H1 (cell line): ENCODE results near the gene RCSD1. TPM values are rescaled to one million over a fixed set of nuclear protein-coding genes. Genes with fewer than 3 reads are reported as not detected.

Experiments used
- CTCF ChIA-PET: fragments of 300-600 bp; sonication (Branson Sonifier 250); formaldehyde crosslinking; loops from one replicate; lab custom pipeline; 2021; ENCODE audit not compliant: partially characterized antibody; lab: Charles Lee
- POLR2A ChIA-PET: fragments of 300-600 bp; sonication (Branson Sonifier 250); formaldehyde crosslinking; loops from one replicate; lab custom pipeline; 2021; ENCODE audit warnings: inconsistent platforms; ENCODE audit not compliant: partially characterized antibody; lab: Charles Lee
- DNase-seq, 2 experiments: peaks; one replicate each; pipeline versions ENCODE4 v3.0.0 to v3.0.0-alpha.2; 2010 to 2022; ENCODE audit warnings: low spot score in 2 of 2, low read depth in 1 of 2, mixed read lengths in 1 of 2
- FAIRE-seq: peaks from 2 replicates; lab custom pipeline; 2011; peaks lifted over from hg19 to GRCh38; lab: Jason Lieb, UNC
- H2AFZ ChIP-seq: 2 replicates; pipeline ENCODE4 v1.8.1; 2012; ENCODE audit warnings: low read length, inconsistent platforms
- H2AK5ac ChIP-seq: 2 replicates; pipeline ENCODE4 v1.6.1; 2013; ENCODE audit warnings: low read depth, low read length
- H2BK120ac ChIP-seq: replicated peaks from 2 replicates; pipeline ENCODE3; 2013; ENCODE audit warnings: low read depth, low read length, inconsistent platforms
- H2BK12ac ChIP-seq: 2 replicates; pipeline ENCODE4 v1.6.1; 2013; ENCODE audit warnings: low read depth, low read length
- H2BK15ac ChIP-seq: 2 replicates; pipeline ENCODE4 v1.6.1; 2013; ENCODE audit warnings: low read length
- H2BK20ac ChIP-seq: 2 replicates; pipeline ENCODE4 v1.6.1; 2013; ENCODE audit warnings: low read length
- H2BK5ac ChIP-seq: 2 replicates; pipeline ENCODE4 v1.6.1; 2013; ENCODE audit warnings: low read depth, low read length
- H3K14ac ChIP-seq: 2 replicates; pipeline ENCODE4 v1.6.1; 2013; ENCODE audit warnings: inconsistent platforms; ENCODE audit not compliant: insufficient read length
- H3K18ac ChIP-seq: 2 replicates; pipeline ENCODE4 v1.6.1; 2013; ENCODE audit warnings: low read length; ENCODE audit errors: extremely low read depth
- H3K23ac ChIP-seq: 2 replicates; pipeline ENCODE4 v1.6.1; 2013; ENCODE audit warnings: inconsistent platforms; ENCODE audit not compliant: insufficient read length
- H3K23me2 ChIP-seq: 2 replicates; pipeline ENCODE4 v1.6.1; 2013; ENCODE audit warnings: low read depth, low read length
- H3K27ac ChIP-seq: 2 replicates; pipeline ENCODE4 v1.6.1; 2011; ENCODE audit warnings: low read depth, low read length, inconsistent platforms
- H3K27me3 ChIP-seq, 4 experiments: replicated peaks in 1 of 4; 1 replicate in 1 of 4; 2 replicates in 3 of 4; pipeline versions ENCODE4 v1.6.1 to v1.8.1; 2011 to 2013; ENCODE audit warnings: low read length in 3 of 4, mild to moderate bottlenecking in 3 of 4, inconsistent platforms in 2 of 4, mixed read lengths in 2 of 4, moderate library complexity in 1 of 4; ENCODE audit not compliant: control insufficient read depth in 3 of 4, insufficient read depth in 3 of 4; ENCODE audit errors: extremely low read depth in 1 of 4
- H3K36me3 ChIP-seq, 4 experiments: 2 replicates each; pipeline versions ENCODE4 v1.6.1 to v1.8.1; 2011 to 2013; ENCODE audit warnings: mild to moderate bottlenecking in 4 of 4, low read length in 3 of 4, moderate library complexity in 2 of 4, control low read depth in 1 of 4, inconsistent platforms in 1 of 4; ENCODE audit not compliant: insufficient read depth in 4 of 4, control insufficient read depth in 2 of 4
- H3K4ac ChIP-seq: replicated peaks from 2 replicates; pipeline ENCODE3; 2013; ENCODE audit warnings: low read length, low read depth, mixed read lengths, inconsistent platforms; ENCODE audit not compliant: insufficient read length
- H3K4me1 ChIP-seq, 4 experiments: replicated peaks in 1 of 4; 1 replicate in 1 of 4; 2 replicates in 3 of 4; pipeline versions ENCODE4 v1.6.1 to v1.8.1; 2011 to 2013; ENCODE audit warnings: low read length in 3 of 4, inconsistent platforms in 2 of 4, mixed read lengths in 1 of 4; ENCODE audit not compliant: insufficient read depth in 4 of 4, control insufficient read depth in 3 of 4
- H3K4me2 ChIP-seq, 2 experiments: 2 replicates each; pipeline versions ENCODE4 v1.6.1 to v1.8.1; 2011 to 2013; ENCODE audit warnings: low read depth in 2 of 2, low read length in 2 of 2, control low read depth in 1 of 2, inconsistent platforms in 1 of 2, mild to moderate bottlenecking in 1 of 2; ENCODE audit not compliant: insufficient read depth in 1 of 2
- H3K4me3 ChIP-seq, 4 experiments: fragments of 200-600, 300-600 bp in 1 of 4; sonication (generic), shearing (Covaris generic), sonication (Bioruptor Twin) in 1 of 4; 2 replicates each; pipeline versions ENCODE4 v1.5.1 to v1.8.1; 2011 to 2016; ENCODE audit warnings: low read length in 4 of 4, low read depth in 3 of 4, control low read depth in 2 of 4, inconsistent platforms in 2 of 4, mild to moderate bottlenecking in 2 of 4, mixed read lengths in 1 of 4, moderate library complexity in 1 of 4; ENCODE audit not compliant: insufficient read depth in 2 of 4; ENCODE audit errors: extremely low read depth in 1 of 4
- H3K56ac ChIP-seq: replicated peaks from 2 replicates; pipeline ENCODE3; 2013; ENCODE audit warnings: low read depth, mild to moderate bottlenecking, mixed read lengths, low read length, inconsistent platforms; ENCODE audit not compliant: insufficient read length
- H3K79me1 ChIP-seq: 2 replicates; pipeline ENCODE4 v1.6.1; 2013; ENCODE audit warnings: low read depth, low read length, control low read depth
- H3K79me2 ChIP-seq, 2 experiments: 2 replicates each; pipeline versions ENCODE4 v1.6.1 to v1.8.1; 2012 to 2013; ENCODE audit warnings: low read length in 2 of 2, mild to moderate bottlenecking in 2 of 2, inconsistent platforms in 1 of 2; ENCODE audit not compliant: insufficient read depth in 2 of 2, control insufficient read depth in 1 of 2
- H3K9ac ChIP-seq, 4 experiments: replicated peaks in 1 of 4; 1 replicate in 1 of 4; 2 replicates in 3 of 4; pipeline versions ENCODE4 v1.6.1 to v1.8.1; 2011 to 2013; ENCODE audit warnings: low read depth in 3 of 4, low read length in 3 of 4, control low read depth in 2 of 4, mild to moderate bottlenecking in 2 of 4, moderate library complexity in 2 of 4, inconsistent platforms in 1 of 4; ENCODE audit errors: extremely low read depth in 1 of 4
- H3K9me3 ChIP-seq, 2 experiments: 2 replicates each; pipeline versions ENCODE4 v1.6.1 to v1.8.1; 2012 to 2013; ENCODE audit warnings: mild to moderate bottlenecking in 2 of 2, moderate library complexity in 2 of 2, control low read depth in 1 of 2, inconsistent platforms in 1 of 2, low read depth in 1 of 2, low read length in 1 of 2, mixed read lengths in 1 of 2; ENCODE audit not compliant: insufficient read depth in 2 of 2
- H4K20me1 ChIP-seq, 2 experiments: replicated peaks in 1 of 2; 2 replicates each; pipeline versions ENCODE3 to v1.8.1; 2011 to 2013; ENCODE audit warnings: inconsistent platforms in 2 of 2, low read length in 2 of 2, mild to moderate bottlenecking in 1 of 2; ENCODE audit not compliant: insufficient read depth in 2 of 2, control insufficient read depth in 1 of 2
- H4K5ac ChIP-seq: 2 replicates; pipeline ENCODE4 v1.6.1; 2013; ENCODE audit warnings: low read length, low read depth, mixed read lengths, inconsistent platforms; ENCODE audit not compliant: insufficient read length
- H4K8ac ChIP-seq: 2 replicates; pipeline ENCODE4 v1.8.0; 2013; ENCODE audit warnings: mild to moderate bottlenecking, moderate library complexity, low read length, inconsistent platforms; ENCODE audit not compliant: insufficient read depth; ENCODE audit errors: extremely low read depth
- H4K91ac ChIP-seq: replicated peaks from 2 replicates; pipeline ENCODE3; 2013; ENCODE audit warnings: low read length, mixed read lengths, inconsistent platforms; ENCODE audit not compliant: insufficient read length
- ASH2L ChIP-seq: fragments of 200-600, 300-600 bp; sonication (generic); IDR thresholded peaks from one replicate; pipeline ENCODE4 v1.7.1; 2017; ENCODE audit warnings: low read length
- BACH1 ChIP-seq: IDR thresholded peaks from 2 replicates; pipeline ENCODE4 v1.6.1; 2012; ENCODE audit warnings: low read length, improper control_type of control experiment
- CBX8 ChIP-seq: fragments of 300-800, 300-1000 bp; sonication (generic); IDR thresholded peaks from 2 replicates; pipeline ENCODE4 v1.7.1; 2016; ENCODE audit warnings: low read depth, low read length, borderline replicate concordance
- CHD2 ChIP-seq: IDR thresholded peaks from 2 replicates; pipeline ENCODE4 v1.6.1; 2012; ENCODE audit warnings: low read length, improper control_type of control experiment
- HDAC6 ChIP-seq: IDR thresholded peaks from one replicate; pipeline ENCODE4 v1.7.1; 2012; ENCODE audit warnings: low read depth, mild to moderate bottlenecking, inconsistent platforms, low read length, moderate library complexity
- JUND ChIP-seq: IDR thresholded peaks from 2 replicates; pipeline ENCODE4 v1.6.1; 2011; ENCODE audit warnings: mild to moderate bottlenecking, improper control_type of control experiment, low read length
- KDM4A ChIP-seq: IDR thresholded peaks from one replicate; pipeline ENCODE4 v1.7.1; 2012; ENCODE audit warnings: low read depth, mild to moderate bottlenecking, moderate library complexity, low read length, inconsistent platforms; ENCODE audit not compliant: severe bottlenecking
- NANOG ChIP-seq: IDR thresholded peaks from 2 replicates; pipeline ENCODE4 v1.6.1; 2011; ENCODE audit warnings: low read length, low read depth, mild to moderate bottlenecking, inconsistent platforms; ENCODE audit not compliant: insufficient read depth, poor library complexity, severe bottlenecking
- PHF8 ChIP-seq: fragments of 200-600 bp; sonication (generic); conservative IDR thresholded peaks from 2 replicates; pipeline ENCODE4 v1.7.1; 2012; ENCODE audit warnings: low read depth, mild to moderate bottlenecking, inconsistent platforms, low read length, moderate library complexity
- POLR2A ChIP-seq, 2 experiments: IDR thresholded peaks; 1 replicate in 1 of 2; 2 replicates in 1 of 2; pipeline ENCODE4 v1.6.1; 2011; ENCODE audit warnings: low read depth in 2 of 2, low read length in 2 of 2, mild to moderate bottlenecking in 2 of 2; ENCODE audit errors: control extremely low read depth in 1 of 2
- POU5F1 ChIP-seq: IDR thresholded peaks from 2 replicates; pipeline ENCODE4 v1.6.1; 2011; ENCODE audit warnings: low read depth, mild to moderate bottlenecking, low read length, moderate library complexity
- RAD21 ChIP-seq, 2 experiments: IDR thresholded peaks in 1 of 2; conservative IDR thresholded peaks in 1 of 2; 2 replicates each; pipeline ENCODE4 v1.6.1; 2011; ENCODE audit warnings: low read depth in 2 of 2, low read length in 2 of 2, improper control_type of control experiment in 1 of 2, inconsistent platforms in 1 of 2, mild to moderate bottlenecking in 1 of 2, moderate library complexity in 1 of 2
- SRF ChIP-seq: IDR thresholded peaks from 2 replicates; pipeline ENCODE4 v1.6.1; 2011; ENCODE audit warnings: mild to moderate bottlenecking, low read depth, low read length, moderate library complexity
- SUZ12 ChIP-seq: fragments of 200-600 bp; sonication (generic); IDR thresholded peaks from 2 replicates; pipeline ENCODE4 v1.6.1; 2012; ENCODE audit warnings: mild to moderate bottlenecking, inconsistent platforms, low read length, moderate library complexity, mixed read lengths
- YY1 ChIP-seq: IDR thresholded peaks from 2 replicates; pipeline ENCODE4 v1.6.1; 2011; ENCODE audit warnings: low read depth, mild to moderate bottlenecking, low read length
- WGBS, 2 experiments: shearing (Covaris generic) in 1 of 2; methylation state at CpG; one replicate each; pipeline versions ENCODE4 v1.1.6 to v1.1.7; 2013 to 2015; ENCODE audit warnings: low lambda C conversion rate in 2 of 2, mixed read lengths in 2 of 2, inconsistent platforms in 1 of 2, low coverage in 1 of 2, missing lambda C conversion rate in 1 of 2; ENCODE audit not compliant: insufficient replicate concordance in 2 of 2, insufficient coverage in 1 of 2, insufficient read length in 1 of 2; ENCODE audit errors: extremely low coverage in 1 of 2, missing lambda C conversion rate in 1 of 2; 5-methylcytosine and 5-hydroxymethylcytosine counted together
- polyA plus RNA-seq, 7 experiments: library from polyadenylated mRNA; depleted of rRNA in 3 of 7; stranded (reverse) in 5 of 7; unstranded in 2 of 7; fragments of >200 nt in 5 of 7; fragments of 200-250 nt in 2 of 7; gene quantifications; 1 replicate in 5 of 7; 2 replicates in 1 of 7; 4 replicates in 1 of 7; pipeline versions ENCODE4 v1.2.1 to v1.2.3, GENCODE V29; 2011 to 2013; ENCODE audit warnings: missing spikeins in 2 of 7, mixed read lengths in 2 of 7
- total RNA-seq: library from RNA; stranded (reverse); fragmentation: NEBNext Ultra II Directional; extraction: Animal tissue kit (Norgen Biotek cat#: 25700); gene quantifications from 2 replicates; pipeline ENCODE4 v1.2.1, GENCODE V29; 2021

Gene RCSD1
- total and polyA plus RNA-seq, 2 of the 8 experiments (the other 6 are each of a cell fraction or from before 2014, with no cell fraction given): 0.47 to 0.69 TPM

- CTCF ChIA-PET: interaction anchor here (0.9 kb wide), 2 partner anchors 10 to 20 kb away, joined by 3 read pairs; no protein-coding TSS in a partner anchor
Observed at GRCh38 chr1:167605576-167605975, 24.5 kb upstream of the RCSD1 start.

More at GRCh38 chr1:167605576-167605975, 24.5 kb upstream of the RCSD1 start:
- no peak overlapping the region for H2AK5ac ChIP-seq
- H3K14ac ChIP-seq: no peak overlapping the region
- H3K4me1 ChIP-seq: peaks cover 0 to 5% (median 0%) of the 10 kb centered on the region in 4 experiments; a peak in 1 of 7 replicates
- H2BK5ac ChIP-seq: no peak overlapping the region
- no peak overlapping the region for H3K4me3 ChIP-seq
- peaks cover 0 to 1% (median 0%) of the 10 kb centered on the region in 4 experiments; a peak in 1 of 7 replicates for H3K27me3 ChIP-seq
- no peak overlapping the region for H2BK120ac ChIP-seq
- no peak overlapping the region for H3K4ac ChIP-seq
- no peak overlapping the region for H3K18ac ChIP-seq
- H3K9me3 ChIP-seq: peaks cover 17 to 20% of the 10 kb centered on the region in 2 experiments; a peak in 3 of 4 replicates
- no peak overlapping the region for H2BK20ac ChIP-seq
- H2BK12ac ChIP-seq: no peak overlapping the region
- H4K5ac ChIP-seq: no peak overlapping the region
- FAIRE-seq (no peak), DNase-seq (no peak)
- H3K23me2 ChIP-seq: no peaks in the 10 kb centered on the region
- H3K9ac ChIP-seq: no peak overlapping the region
- H3K79me1 ChIP-seq: no peaks in the 10 kb centered on the region
- H3K27ac ChIP-seq: no peak overlapping the region
- no peak overlapping the region for H4K91ac ChIP-seq
- POLR2A ChIA-PET: interaction anchor here (0.6 kb wide), 1 partner anchor 1545 kb away, joined by 3 read pairs; no protein-coding TSS in a partner anchor
- no peaks in the 10 kb centered on the region for H3K79me2 ChIP-seq
- no peak overlapping the region for H3K4me2 ChIP-seq
- no peak overlapping the region for H2AFZ ChIP-seq
- no peaks in the 10 kb centered on the region for H3K36me3 ChIP-seq
- H2BK15ac ChIP-seq: no peak overlapping the region
- H3K56ac ChIP-seq: no peak overlapping the region
- no peaks in the 10 kb centered on the region for H4K20me1 ChIP-seq
- TF ChIP-seq SUZ12: no peak
- TF ChIP-seq KDM4A: no peak
- TF ChIP-seq HDAC6: no peak
- no peak for TF ChIP-seq JUND
- TF ChIP-seq CBX8: no peak
- no peak for TF ChIP-seq CHD2
- no peak for TF ChIP-seq NANOG
- no peak for TF ChIP-seq RAD21 (IDR thresholded peaks at IDR 0.05 in 1 of 2, conservative IDR thresholded peaks at IDR 0.05 in 1 of 2; ENCODE audit: low read depth in 2 of 2, low read length in 2 of 2)
- TF ChIP-seq POU5F1: no peak
- no peak for TF ChIP-seq PHF8
- no peak for TF ChIP-seq BACH1
- TF ChIP-seq YY1: no peak
- no peak for TF ChIP-seq SRF
- TF ChIP-seq ASH2L: no peak
- no peak for TF ChIP-seq POLR2A (IDR thresholded peaks at IDR 0.05; ENCODE audit: control extremely low read depth in 1 of 2, low read depth in 2 of 2, low read length in 2 of 2)
- no peak overlapping the region; the same call in 1 of the 2 replicates for H4K8ac ChIP-seq
- WGBS, 2 experiments: 91% methylated on average over 3 of the region's 3 CpGs; no CpG with 5 or more reads in 1 of the 2 experiments
- H3K23ac ChIP-seq: no peak overlapping the region
